Trophoblast cell (in vitro differentiated cells and primary cell): Measurements from ENCODE around the gene SLAMF7.

Experiments used
- DNase-seq, 2 donors: peaks; one replicate each; pipeline ENCODE4 v3.0.0-alpha.2; 2016
- H2AFZ ChIP-seq: 2 replicates; pipeline ENCODE4 v1.6.1; 2013; ENCODE audit warnings: low read length, moderate library complexity, mild to moderate bottlenecking; ENCODE audit not compliant: insufficient read depth, poor library complexity
- H2AK5ac ChIP-seq: 2 replicates; pipeline ENCODE4 v1.6.1; 2013; ENCODE audit warnings: mild to moderate bottlenecking, low read length
- H2BK120ac ChIP-seq: 2 replicates; pipeline ENCODE4 v1.6.1; 2013; ENCODE audit warnings: low read length, mild to moderate bottlenecking, moderate library complexity; ENCODE audit not compliant: insufficient read depth, poor library complexity
- H2BK12ac ChIP-seq: 2 replicates; pipeline ENCODE4 v1.6.1; 2013; ENCODE audit warnings: mild to moderate bottlenecking, low read length, moderate library complexity
- H2BK5ac ChIP-seq: 2 replicates; pipeline ENCODE4 v1.6.1; 2013; ENCODE audit warnings: low read length, low read depth, moderate library complexity, mild to moderate bottlenecking; ENCODE audit not compliant: poor library complexity
- H3K14ac ChIP-seq: 2 replicates; pipeline ENCODE4 v1.6.1; 2013; ENCODE audit warnings: mild to moderate bottlenecking, low read length
- H3K18ac ChIP-seq: 2 replicates; pipeline ENCODE4 v1.6.1; 2013; ENCODE audit warnings: mild to moderate bottlenecking, low read length
- H3K23ac ChIP-seq: 2 replicates; pipeline ENCODE4 v1.6.1; 2013; ENCODE audit warnings: low read length
- H3K27ac ChIP-seq: 2 replicates; pipeline ENCODE4 v1.5.1; 2013; ENCODE audit warnings: low read depth, mild to moderate bottlenecking, inconsistent platforms, low read length, moderate library complexity
- H3K27me3 ChIP-seq: 2 replicates; pipeline ENCODE4 v1.6.1; 2013; ENCODE audit warnings: inconsistent platforms, mild to moderate bottlenecking, low read length, moderate library complexity; ENCODE audit not compliant: insufficient read depth
- H3K36me3 ChIP-seq, 2 experiments: 1 replicate in 1 of 2; 2 replicates in 1 of 2; pipeline ENCODE4 v1.6.1; 2013; ENCODE audit warnings: low read length in 2 of 2, mild to moderate bottlenecking in 2 of 2, moderate library complexity in 1 of 2; ENCODE audit not compliant: insufficient read depth in 2 of 2, control insufficient read depth in 1 of 2
- H3K4ac ChIP-seq: 2 replicates; pipeline ENCODE4 v1.6.1; 2013; ENCODE audit warnings: low read depth, mild to moderate bottlenecking, low read length, moderate library complexity
- H3K4me1 ChIP-seq, 2 experiments: 1 replicate in 1 of 2; 2 replicates in 1 of 2; pipeline ENCODE4 v1.6.1; 2013; ENCODE audit warnings: low read length in 2 of 2, mild to moderate bottlenecking in 2 of 2, moderate library complexity in 1 of 2; ENCODE audit not compliant: insufficient read depth in 2 of 2, control insufficient read depth in 1 of 2
- H3K4me2 ChIP-seq: 2 replicates; pipeline ENCODE4 v1.6.1; 2013; ENCODE audit warnings: inconsistent platforms, mild to moderate bottlenecking, low read length, moderate library complexity
- H3K4me3 ChIP-seq: 2 replicates; pipeline ENCODE4 v1.5.1; 2013; ENCODE audit warnings: mild to moderate bottlenecking, low read depth, low read length, inconsistent platforms
- H3K79me1 ChIP-seq: one replicate; pipeline ENCODE4 v1.6.1; 2013; ENCODE audit warnings: low read length
- H3K79me2 ChIP-seq: 2 replicates; pipeline ENCODE4 v1.6.1; 2013; ENCODE audit warnings: low read length, mild to moderate bottlenecking; ENCODE audit not compliant: control insufficient read depth, insufficient read depth, poor library complexity
- H3K9ac ChIP-seq: 2 replicates; pipeline ENCODE4 v1.6.1; 2013; ENCODE audit warnings: mild to moderate bottlenecking, low read length
- H3K9me3 ChIP-seq: 2 replicates; pipeline ENCODE4 v1.6.1; 2013; ENCODE audit warnings: low read depth, mild to moderate bottlenecking, control low read depth, inconsistent platforms, low read length; ENCODE audit not compliant: insufficient read depth
- H4K12ac ChIP-seq: 2 replicates; pipeline ENCODE4 v1.6.1; 2013; ENCODE audit warnings: low read depth, mild to moderate bottlenecking, low read length, moderate library complexity
- H4K8ac ChIP-seq: 2 replicates; pipeline ENCODE4 v1.6.1; 2013; ENCODE audit warnings: low read depth, mild to moderate bottlenecking, low read length, moderate library complexity
- H4K91ac ChIP-seq: one replicate; pipeline ENCODE4 v1.6.1; 2013; ENCODE audit warnings: low read depth, mild to moderate bottlenecking, low read length, moderate library complexity
- WGBS: extraction: QIAGEN DNeasy Blood & Tissue Kit; methylation state at CpG from one replicate; pipeline ENCODE4 v1.1.7; 2013; ENCODE audit warnings: missing lambda C conversion rate; ENCODE audit not compliant: insufficient read length, insufficient coverage; ENCODE audit errors: extremely low coverage; 5-methylcytosine and 5-hydroxymethylcytosine counted together

SLAMF7 gene

GRCh38 chr1:160789051-160789701, 50.1 kb downstream of the SLAMF7 start:
- H3K4me3 ChIP-seq = peak overlapping the region; percentile 19
- H3K27me3 ChIP-seq = no peaks in the 10 kb centered on the region
- no peaks in the 10 kb centered on the region for H3K9me3 ChIP-seq
- H4K91ac ChIP-seq = no peak overlapping the region
- no peaks in the 10 kb centered on the region for H3K79me2 ChIP-seq
- no peak for DNase-seq
- WGBS = no CpG with 5 or more reads among the region's 11 CpGs
- no peaks in the 10 kb centered on the region for H3K36me3 ChIP-seq
- H2BK12ac ChIP-seq = no peak overlapping the region
- no peak overlapping the region for H2AFZ ChIP-seq
- H3K27ac ChIP-seq = no peak overlapping the region
- H4K8ac ChIP-seq = no peak overlapping the region
- H3K14ac ChIP-seq = no peak overlapping the region
- no peak overlapping the region for H3K4ac ChIP-seq
- no peak overlapping the region for H2BK120ac ChIP-seq
- H3K79me1 ChIP-seq = no peaks in the 10 kb centered on the region
- H4K12ac ChIP-seq = no peak overlapping the region
- no peak overlapping the region for H3K18ac ChIP-seq
- no peaks in the 10 kb centered on the region for H3K4me1 ChIP-seq
- H3K4me2 ChIP-seq = no peak overlapping the region
- H3K23ac ChIP-seq = no peak overlapping the region
- no peak overlapping the region for H2BK5ac ChIP-seq
- H2AK5ac ChIP-seq = no peak overlapping the region
- no peak overlapping the region for H3K9ac ChIP-seq

DNA sequence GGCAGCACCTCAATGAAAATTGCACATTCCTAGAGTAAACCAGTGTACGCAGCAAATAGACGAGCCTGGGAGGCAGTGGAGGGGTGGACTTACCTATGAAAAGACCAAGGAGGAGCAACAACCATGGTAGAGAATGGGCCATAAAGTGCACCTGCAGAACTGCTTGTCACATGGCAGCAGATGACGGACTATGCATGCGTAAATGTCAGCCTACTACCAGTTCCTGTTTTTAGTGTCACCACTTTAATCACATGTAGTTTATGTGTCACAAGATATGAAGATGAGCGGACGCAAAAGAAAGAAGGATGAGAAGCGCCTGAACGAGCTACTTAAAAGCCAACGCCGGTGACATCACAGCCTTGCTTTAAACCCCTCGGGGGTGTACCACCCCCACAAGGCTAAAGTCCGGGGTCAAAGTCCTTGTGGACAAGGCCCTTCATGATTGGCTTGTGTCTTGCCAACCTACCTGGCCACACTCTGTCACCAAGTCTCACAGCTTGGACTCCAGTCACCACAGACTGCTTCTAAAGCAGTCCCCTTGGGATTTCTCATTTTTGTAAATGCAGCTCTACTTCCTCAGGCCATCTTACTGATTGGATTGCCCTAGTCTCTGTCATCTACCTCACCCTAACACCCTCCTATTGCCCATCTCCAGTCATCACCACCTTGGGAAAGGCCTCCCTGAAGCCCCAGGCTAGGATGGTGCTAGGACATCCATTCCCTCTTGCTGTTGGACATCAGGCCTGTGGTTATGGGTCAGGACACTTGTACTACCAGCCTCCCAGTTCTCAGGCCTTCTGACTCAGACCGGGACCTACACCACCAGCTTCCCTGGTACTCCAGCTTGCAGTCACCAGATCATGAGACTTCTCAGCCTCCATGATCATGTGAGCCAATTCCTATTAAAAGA, 50.9 kb downstream of the SLAMF7 start:
- Histone ChIP-seq H3K36me3 (no peaks in the 10 kb centered on the region), H2BK12ac (no peak overlapping the region), H3K79me1 (no peaks in the 10 kb centered on the region), H2BK120ac (no peak overlapping the region), H3K18ac (no peak overlapping the region), H2AK5ac (no peak overlapping the region), H3K27ac (no peak overlapping the region), H3K9me3 (no peaks in the 10 kb centered on the region), H4K12ac (no peak overlapping the region), H3K23ac (no peak overlapping the region), H4K8ac (no peak overlapping the region), H3K9ac (no peak overlapping the region), H3K4me1 (no peaks in the 10 kb centered on the region), H2BK5ac (no peak overlapping the region), H3K4ac (no peak overlapping the region), H3K14ac (no peak overlapping the region), H3K4me2 (no peak overlapping the region), H3K27me3 (no peaks in the 10 kb centered on the region), H2AFZ (no peak overlapping the region), H4K91ac (no peak overlapping the region), H3K79me2 (no peaks in the 10 kb centered on the region), H3K4me3 (peak overlapping the region; percentile 19)
- no CpG with 5 or more reads among the region's 13 CpGs for WGBS
- peak in 1 of 2 donors; percentile 25 for DNase-seq

DNA sequence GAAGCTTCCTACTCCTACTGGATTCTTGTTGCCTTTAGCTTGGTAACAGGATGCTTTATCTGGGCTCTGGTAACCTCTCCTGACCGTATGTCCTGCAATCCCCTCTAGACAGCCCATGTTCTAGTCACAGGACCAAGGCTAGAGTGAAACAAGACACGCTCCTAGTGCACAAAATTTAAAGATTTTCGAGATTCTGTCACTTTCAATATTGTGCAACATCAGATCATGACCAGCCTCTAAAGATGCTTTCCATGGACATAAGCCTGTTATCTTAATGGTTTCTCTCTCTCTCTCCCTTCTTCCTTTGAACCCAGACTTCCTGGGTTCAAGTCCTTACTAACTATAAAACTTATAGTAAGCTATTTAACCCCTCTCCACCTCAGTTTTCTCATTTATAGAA, 55.3 kb downstream of the SLAMF7 start:
- Histone ChIP-seq H4K12ac (no peak overlapping the region), H4K91ac (no peak overlapping the region), H3K4me2 (no peak overlapping the region), H3K4me3 (no peak overlapping the region), H3K79me2 (no peaks in the 10 kb centered on the region), H3K27me3 (no peaks in the 10 kb centered on the region), H3K36me3 (no peaks in the 10 kb centered on the region), H3K23ac (no peak overlapping the region), H2AK5ac (no peak overlapping the region), H3K9me3 (no peaks in the 10 kb centered on the region), H3K4ac (no peak overlapping the region), H2BK5ac (no peak overlapping the region), H4K8ac (no peak overlapping the region), H3K14ac (no peak overlapping the region), H3K18ac (no peak overlapping the region), H3K27ac (no peak overlapping the region), H3K79me1 (no peaks in the 10 kb centered on the region), H3K9ac (no peak overlapping the region), H2AFZ (no peak overlapping the region), H3K4me1 (no peaks in the 10 kb centered on the region), H2BK12ac (no peak overlapping the region), H2BK120ac (no peak overlapping the region)
- DNase-seq = no peak
- WGBS = no CpG with 5 or more reads among the region's 3 CpGs

DNA sequence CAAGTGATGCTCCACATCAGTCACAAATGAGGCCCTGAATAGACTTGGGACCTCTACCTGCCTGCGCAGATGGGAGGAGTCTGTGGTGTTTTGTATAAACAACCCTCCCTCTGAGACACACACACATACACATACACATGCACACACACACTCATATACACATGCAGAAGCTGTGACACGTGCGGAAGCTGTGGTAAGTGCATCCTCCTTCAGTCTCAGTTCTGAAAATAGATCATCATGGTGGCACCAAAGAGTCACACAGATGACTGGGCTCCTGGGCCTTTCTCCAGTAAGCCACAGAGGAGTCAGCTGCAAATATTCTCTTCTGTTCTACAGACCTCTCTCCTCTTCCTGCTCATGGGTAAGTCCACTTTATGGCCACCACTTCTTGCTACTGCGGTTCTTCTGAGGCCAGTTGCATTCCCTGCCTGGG, 56.9 kb downstream of the SLAMF7 start, which contains the start of gene LY9:
LY9 (plus strand) TSS at position 224 of the 433 bp plus-strand sequence; CDS start at position 238, 14 bp downstream.
- Histone ChIP-seq H3K27me3 (no peaks in the 10 kb centered on the region), H4K8ac (no peak within 1 kb of the TSS), H2BK120ac (no peak within 1 kb of the TSS), H3K4ac (no peak within 1 kb of the TSS), H3K27ac (no peak within 1 kb of the TSS), H3K9ac (no peak within 1 kb of the TSS), H3K36me3 (no peaks in the 10 kb centered on the region), H2BK5ac (no peak within 1 kb of the TSS), H3K4me2 (no peak within 1 kb of the TSS), H2BK12ac (no peak within 1 kb of the TSS), H3K23ac (no peak within 1 kb of the TSS), H3K18ac (no peak within 1 kb of the TSS), H3K79me2 (no peaks in the 10 kb centered on the region), H3K4me1 (no peaks in the 10 kb centered on the region), H3K9me3 (no peaks in the 10 kb centered on the region), H4K12ac (no peak within 1 kb of the TSS), H3K4me3 (no peak within 1 kb of the TSS), H2AK5ac (no peak within 1 kb of the TSS), H4K91ac (no peak within 1 kb of the TSS), H3K79me1 (no peaks in the 10 kb centered on the region), H3K14ac (no peak within 1 kb of the TSS), H2AFZ (no peak within 1 kb of the TSS)
- peak in 1 of 2 donors; percentile 17 for DNase-seq
- WGBS = no CpG with 5 or more reads among the region's 4 CpGs
